Renal cortical epithelial cell (primary cell): Measurements from ENCODE around the gene CETN1. TPM values are rescaled to one million over a fixed set of nuclear protein-coding genes. Genes with fewer than 3 reads are reported as not detected.

ENCODE experiments used
- DNase-seq: peaks from one replicate; pipeline ENCODE4 v3.0.0-alpha.2; 2011; ENCODE audit warnings: low read depth
- total RNA-seq: library from RNA; depleted of rRNA; stranded (reverse); fragments of >200 nt; gene quantifications from 2 replicates; pipeline ENCODE4 v1.2.3, GENCODE V29; 2014

Gene CETN1
- total RNA-seq, 1 donor from 2014 or later = not detected

- DNase-seq = no peak
Observed at GRCh38 chr18:576924-577323, 3.3 kb upstream of the CETN1 start.

GRCh38 chr18:577643-578375, 2.4 kb upstream of the CETN1 start:
- DNase-seq = no peak

- no peak for DNase-seq
Observed at GRCh38 chr18:579238-579637, 942 bp upstream of the CETN1 start.

GRCh38 chr18:581096-581495, 916 bp downstream of the CETN1 start:
- DNase-seq = no peak

GRCh38 chr18:582465-582864, 2.3 kb downstream of the CETN1 start:
- no peak for DNase-seq

GRCh38 chr18:595068-595467, 14.9 kb downstream of the CETN1 start:
- DNase-seq = no peak

- DNase-seq = no peak
Observed at GRCh38 chr18:595571-595970, 15.4 kb downstream of the CETN1 start.

GRCh38 chr18:596288-596881, 16.2 kb downstream of the CETN1 start:
- DNase-seq = peak; percentile 31

- no peak for DNase-seq
Observed at GRCh38 chr18:598124-598589, 18.0 kb downstream of the CETN1 start.

- DNase-seq = no peak
Observed at GRCh38 chr18:600107-600506, 19.9 kb downstream of the CETN1 start.

GRCh38 chr18:604771-605170, 24.6 kb downstream of the CETN1 start:
- no peak for DNase-seq

- no peak for DNase-seq
Observed at GRCh38 chr18:607930-608329, 27.8 kb downstream of the CETN1 start.

- DNase-seq = no peak
Observed at GRCh38 chr18:610214-610928, 30.2 kb downstream of the CETN1 start.

GRCh38 chr18:612156-612555, 32.0 kb downstream of the CETN1 start:
- no peak for DNase-seq

- DNase-seq = no peak
Observed at GRCh38 chr18:614193-614592, 34.0 kb downstream of the CETN1 start.

GRCh38 chr18:615092-615521, 34.9 kb downstream of the CETN1 start:
- DNase-seq = no peak

GRCh38 chr18:615773-616172, 35.6 kb downstream of the CETN1 start:
- no peak for DNase-seq

GRCh38 chr18:616380-616995, 36.3 kb downstream of the CETN1 start:
- DNase-seq = peak; percentile 48

- DNase-seq = no peak
Observed at GRCh38 chr18:617970-618504, 37.9 kb downstream of the CETN1 start.

GRCh38 chr18:618618-619017, 38.4 kb downstream of the CETN1 start:
- no peak for DNase-seq

- no peak for DNase-seq
Observed at GRCh38 chr18:621291-622043, 41.3 kb downstream of the CETN1 start.
